Mesenchymal stem cell (in vitro differentiated cells and primary cell): Measurements from ENCODE around the gene PDGFA.

Experiments
- DNase-seq: peaks from one replicate; pipeline ENCODE4 v3.0.0-alpha.2; 2013
- H2AFZ ChIP-seq: one replicate; pipeline ENCODE4 v1.6.1; 2013; ENCODE audit warnings: low read depth, mild to moderate bottlenecking, control low read depth, inconsistent platforms, low read length, moderate library complexity
- H2AK5ac ChIP-seq: 2 replicates; pipeline ENCODE4 v1.6.1; 2013; ENCODE audit warnings: low read length, moderate library complexity, mild to moderate bottlenecking, inconsistent platforms; ENCODE audit not compliant: severe bottlenecking
- H2BK120ac ChIP-seq: one replicate; pipeline ENCODE4 v1.6.1; 2013; ENCODE audit warnings: low read depth, mild to moderate bottlenecking, inconsistent platforms, low read length, moderate library complexity
- H2BK12ac ChIP-seq, 2 experiments: one replicate each; pipeline ENCODE4 v1.6.1; 2013; ENCODE audit warnings: inconsistent platforms in 2 of 2, low read length in 2 of 2, mild to moderate bottlenecking in 2 of 2, moderate library complexity in 2 of 2, control low read depth in 1 of 2
- H2BK15ac ChIP-seq: one replicate; pipeline ENCODE4 v1.6.1; 2013; ENCODE audit warnings: mild to moderate bottlenecking, low read depth, inconsistent platforms; ENCODE audit not compliant: poor library complexity, severe bottlenecking
- H2BK5ac ChIP-seq: 2 replicates; pipeline ENCODE4 v1.6.1; 2013; ENCODE audit warnings: low read depth, mild to moderate bottlenecking, low read length, control low read depth, inconsistent platforms; ENCODE audit not compliant: poor library complexity, severe bottlenecking
- H3K14ac ChIP-seq, 2 experiments: one replicate each; pipeline ENCODE4 v1.6.1; 2013; ENCODE audit warnings: inconsistent platforms in 2 of 2, low read length in 2 of 2, control low read depth in 1 of 2, mild to moderate bottlenecking in 1 of 2, moderate library complexity in 1 of 2
- H3K18ac ChIP-seq, 2 experiments: one replicate each; pipeline ENCODE4 v1.6.1; 2013; ENCODE audit warnings: inconsistent platforms in 2 of 2, low read length in 2 of 2, control low read depth in 1 of 2, low read depth in 1 of 2, mild to moderate bottlenecking in 1 of 2
- H3K23ac ChIP-seq, 2 experiments: one replicate each; pipeline ENCODE4 v1.6.1; 2013; ENCODE audit warnings: inconsistent platforms in 2 of 2, low read length in 2 of 2, mild to moderate bottlenecking in 2 of 2, moderate library complexity in 2 of 2, control low read depth in 1 of 2
- H3K27ac ChIP-seq: 2 replicates; pipeline ENCODE4 v1.5.1; 2013; ENCODE audit warnings: mild to moderate bottlenecking, moderate library complexity, low read length, control low read depth, inconsistent platforms; ENCODE audit not compliant: poor library complexity, severe bottlenecking
- H3K27me3 ChIP-seq, 2 experiments: 2 replicates each; pipeline versions ENCODE4 v1.6.1 to v1.7.0; 2013; ENCODE audit warnings: low read length in 2 of 2, mild to moderate bottlenecking in 2 of 2, moderate library complexity in 2 of 2, control low read depth in 1 of 2, inconsistent platforms in 1 of 2; ENCODE audit not compliant: control insufficient read depth in 1 of 2, insufficient read depth in 1 of 2
- H3K36me3 ChIP-seq, 2 experiments: 2 replicates each; pipeline versions ENCODE4 v1.6.1 to v1.7.0; 2013; ENCODE audit warnings: low read length in 2 of 2, control low read depth in 1 of 2, inconsistent platforms in 1 of 2, low read depth in 1 of 2, mild to moderate bottlenecking in 1 of 2; ENCODE audit not compliant: insufficient read depth in 2 of 2, control insufficient read depth in 1 of 2
- H3K4ac ChIP-seq, 2 experiments: one replicate each; pipeline ENCODE4 v1.6.1; 2013; ENCODE audit warnings: inconsistent platforms in 2 of 2, low read length in 2 of 2, mild to moderate bottlenecking in 2 of 2, moderate library complexity in 2 of 2, control low read depth in 1 of 2, low read depth in 1 of 2
- H3K4me1 ChIP-seq: 2 replicates; pipeline ENCODE4 v1.6.1; 2013; ENCODE audit warnings: low read depth, low read length, control low read depth; ENCODE audit not compliant: control insufficient read depth, insufficient read depth
- H3K4me2 ChIP-seq: 2 replicates; pipeline ENCODE4 v1.6.1; 2013; ENCODE audit warnings: low read length, mild to moderate bottlenecking, inconsistent platforms; ENCODE audit not compliant: poor library complexity, severe bottlenecking
- H3K4me3 ChIP-seq, 2 experiments: 2 replicates each; pipeline versions ENCODE4 v1.5.1 to v1.7.0; 2013; ENCODE audit warnings: low read length in 2 of 2, mild to moderate bottlenecking in 2 of 2, control low read depth in 1 of 2, low read depth in 1 of 2; ENCODE audit not compliant: insufficient read depth in 1 of 2
- H3K79me1 ChIP-seq: replicated peaks from 2 replicates; pipeline ENCODE4 v1.6.1; 2013; ENCODE audit warnings: mild to moderate bottlenecking, control low read depth, low read length, inconsistent platforms; ENCODE audit not compliant: poor library complexity, severe bottlenecking
- H3K9ac ChIP-seq: 2 replicates; pipeline ENCODE4 v1.7.0; 2013; ENCODE audit warnings: mild to moderate bottlenecking, low read length, moderate library complexity
- H3K9me3 ChIP-seq: 2 replicates; pipeline ENCODE4 v1.7.0; 2013; ENCODE audit warnings: mild to moderate bottlenecking, low read length; ENCODE audit not compliant: control insufficient read depth
- H4K8ac ChIP-seq: one replicate; pipeline ENCODE4 v1.6.1; 2013; ENCODE audit warnings: inconsistent platforms, mild to moderate bottlenecking, low read length, moderate library complexity
- H4K91ac ChIP-seq: one replicate; pipeline ENCODE4 v1.6.1; 2013; ENCODE audit warnings: mild to moderate bottlenecking, low read length, inconsistent platforms
- WGBS: methylation state at CpG from one replicate; pipeline ENCODE4 v1.1.7; 2013; ENCODE audit warnings: mixed read lengths; 5-methylcytosine and 5-hydroxymethylcytosine counted together

Gene PDGFA

GRCh38 chr7:472640-472957 is 47.0 kb downstream of the PDGFA start:
- H4K8ac ChIP-seq = no peak overlapping the region
- no peak overlapping the region for H2BK5ac ChIP-seq
- H3K4me2 ChIP-seq = no peak overlapping the region
- DNase-seq = no peak
- peaks cover 20% of the 10 kb centered on the region for H3K4me1 ChIP-seq
- peaks cover 7% of the 10 kb centered on the region for H3K9me3 ChIP-seq
- peak overlapping the region in 1 of 2 experiments; percentile 85 for H3K14ac ChIP-seq
- no peak overlapping the region for H2BK15ac ChIP-seq
- no peak overlapping the region for H3K9ac ChIP-seq
- H2BK120ac ChIP-seq = peak overlapping the region; percentile 2
- no peak overlapping the region for H2AFZ ChIP-seq
- H3K4me3 ChIP-seq = no peak overlapping the region
- no peaks in the 10 kb centered on the region for H3K79me1 ChIP-seq
- peak overlapping the region; percentile 22 to 69 for H3K4ac ChIP-seq
- no peak overlapping the region for H3K23ac ChIP-seq
- H3K27ac ChIP-seq = no peak overlapping the region
- peaks cover 0 to 12% of the 10 kb centered on the region in 2 experiments for H3K27me3 ChIP-seq
- H2BK12ac ChIP-seq = peak overlapping the region in 1 of 2 experiments; percentile 55
- WGBS = 98% methylated on average over 3 of the region's 4 CpGs
- H3K18ac ChIP-seq = peak overlapping the region; percentile 79 to 93
- no peak overlapping the region for H2AK5ac ChIP-seq
- H3K36me3 ChIP-seq = no peaks in the 10 kb centered on the region
- peak overlapping the region; percentile 98 for H4K91ac ChIP-seq

GRCh38 chr7:471866-472639 is 47.6 kb downstream of the PDGFA start:
- H4K8ac ChIP-seq = peak overlapping the region; percentile 80
- no peaks in the 10 kb centered on the region for H3K79me1 ChIP-seq
- 44% methylated on average over 26 of the region's 26 CpGs for WGBS
- no peaks in the 10 kb centered on the region for H3K36me3 ChIP-seq
- H3K9ac ChIP-seq = no peak overlapping the region
- H3K27ac ChIP-seq = peak overlapping the region; percentile 65
- peak overlapping the region; percentile 98 to 99 for H2BK12ac ChIP-seq
- H3K4ac ChIP-seq = peak overlapping the region; percentile 83 to 96
- peak; percentile 99 for DNase-seq
- H3K4me2 ChIP-seq = no peak overlapping the region
- H3K9me3 ChIP-seq = peaks cover 7% of the 10 kb centered on the region
- H2AK5ac ChIP-seq = no peak overlapping the region
- H3K23ac ChIP-seq = no peak overlapping the region
- peak overlapping the region; percentile 96 for H2BK120ac ChIP-seq
- H3K27me3 ChIP-seq = peaks cover 0 to 10% of the 10 kb centered on the region in 2 experiments
- no peak overlapping the region for H2AFZ ChIP-seq
- peaks cover 20% of the 10 kb centered on the region for H3K4me1 ChIP-seq
- H3K14ac ChIP-seq = peak overlapping the region in 1 of 2 experiments; percentile 85
- peak overlapping the region; percentile 99 for H4K91ac ChIP-seq
- H2BK15ac ChIP-seq = peak overlapping the region; percentile 100
- H2BK5ac ChIP-seq = no peak overlapping the region
- H3K18ac ChIP-seq = peak overlapping the region; percentile 92 to 95
- H3K4me3 ChIP-seq = no peak overlapping the region

DNA sequence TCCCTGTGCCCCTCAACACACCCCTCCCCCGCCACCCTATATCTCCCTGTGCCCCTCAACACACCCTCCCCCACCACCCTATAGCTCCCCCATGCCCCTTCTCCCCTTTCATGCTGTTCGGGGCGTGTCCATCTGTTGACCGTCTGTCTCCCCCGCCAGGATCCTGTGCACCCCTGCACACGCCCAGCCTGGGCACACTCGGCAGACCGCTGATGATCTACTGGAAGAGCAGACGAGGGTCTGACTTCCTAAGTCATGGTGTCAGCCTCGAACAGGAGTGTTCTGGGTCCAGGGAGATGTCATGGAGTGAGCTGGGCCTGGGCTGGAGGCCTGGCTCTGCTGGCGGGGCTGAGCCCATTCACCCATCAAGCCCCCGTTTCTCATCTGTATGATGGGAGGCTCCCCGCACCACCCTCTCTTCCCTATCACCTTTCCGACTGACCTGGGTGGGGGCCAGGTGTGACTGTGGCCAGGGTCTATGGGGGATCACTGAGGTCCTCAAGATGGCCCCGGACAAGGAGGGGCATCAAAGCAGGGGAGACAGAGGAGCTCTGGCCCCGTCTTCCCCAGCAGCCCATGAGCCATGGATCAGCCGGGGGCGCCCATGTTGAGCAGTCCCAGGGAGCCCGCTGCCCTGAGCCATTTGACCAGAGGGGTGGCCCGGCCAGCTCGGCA is 48.3 kb downstream of the PDGFA start:
- Histone ChIP-seq H4K91ac (peak overlapping the region; percentile 99), H2AFZ (no peak overlapping the region), H3K9ac (no peak overlapping the region), H2BK12ac (peak overlapping the region; percentile 98 to 99), H3K27me3 (peaks cover 0 to 5% of the 10 kb centered on the region in 2 experiments), H3K36me3 (no peaks in the 10 kb centered on the region), H3K9me3 (peaks cover 7% of the 10 kb centered on the region), H3K4me3 (no peak overlapping the region), H3K18ac (peak overlapping the region; percentile 92 to 95), H4K8ac (peak overlapping the region; percentile 54), H3K4me1 (peaks cover 18% of the 10 kb centered on the region), H3K4ac (peak overlapping the region; percentile 83 to 96), H3K14ac (peak overlapping the region in 1 of 2 experiments; percentile 49), H2BK5ac (no peak overlapping the region), H2BK120ac (peak overlapping the region; percentile 96), H3K4me2 (no peak overlapping the region), H2BK15ac (peak overlapping the region; percentile 66), H3K23ac (no peak overlapping the region), H2AK5ac (peak overlapping the region; percentile 29), H3K79me1 (no peaks in the 10 kb centered on the region), H3K27ac (peak overlapping the region; percentile 65)
- WGBS = 84% methylated on average over 18 of the region's 21 CpGs
- DNase-seq = no peak

DNA sequence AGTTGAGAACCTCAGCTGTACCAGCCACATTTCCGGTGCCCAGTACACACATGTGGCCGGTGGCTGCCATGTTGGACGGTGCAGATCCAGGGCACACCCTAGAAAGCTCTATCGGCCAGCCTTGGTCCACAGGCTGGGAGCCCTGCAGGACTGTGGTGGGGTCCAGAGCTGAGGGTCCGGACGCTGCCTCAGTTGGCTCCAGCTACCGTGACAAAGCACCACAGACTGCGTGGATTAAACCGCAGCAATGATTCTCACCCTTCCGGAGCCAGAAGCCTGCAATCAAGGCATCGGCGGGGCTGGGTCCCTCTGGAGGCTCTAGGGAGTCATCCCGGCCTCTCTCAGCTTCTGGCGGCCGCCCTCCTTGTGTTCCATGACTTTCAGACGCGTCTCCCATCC is 50.1 kb downstream of the PDGFA start:
- no peak overlapping the region for H2AK5ac ChIP-seq
- H3K4ac ChIP-seq = peak overlapping the region; percentile 2 to 83
- H4K8ac ChIP-seq = peak overlapping the region; percentile 83
- H3K23ac ChIP-seq = no peak overlapping the region
- H3K27me3 ChIP-seq = peaks cover 0 to 20% of the 10 kb centered on the region in 2 experiments
- no peak overlapping the region for H2BK15ac ChIP-seq
- no peak overlapping the region for H2AFZ ChIP-seq
- no peaks in the 10 kb centered on the region for H3K36me3 ChIP-seq
- H3K14ac ChIP-seq = no peak overlapping the region
- peaks cover 3% of the 10 kb centered on the region for H3K9me3 ChIP-seq
- DNase-seq = no peak
- H2BK12ac ChIP-seq = peak overlapping the region; percentile 14 to 85
- no peak overlapping the region for H2BK5ac ChIP-seq
- H3K4me1 ChIP-seq = peaks cover 25% of the 10 kb centered on the region
- H3K18ac ChIP-seq = peak overlapping the region; percentile 46 to 70
- H2BK120ac ChIP-seq = peak overlapping the region; percentile 84
- no peaks in the 10 kb centered on the region for H3K79me1 ChIP-seq
- H3K27ac ChIP-seq = no peak overlapping the region
- H4K91ac ChIP-seq = peak overlapping the region; percentile 66
- 97% methylated on average over 17 of the region's 17 CpGs for WGBS
- H3K4me2 ChIP-seq = no peak overlapping the region
- H3K9ac ChIP-seq = no peak overlapping the region
- no peak overlapping the region for H3K4me3 ChIP-seq
